HepG2 (cell line): Measurements from ENCODE around the gene CYP46A1. TPM values are rescaled to one million over a fixed set of nuclear protein-coding genes. Genes with fewer than 3 reads are reported as not detected.

ENCODE experiments used
- ATAC-seq: fragments of 200-7000 bp; cut with Tn5 transposase; 3 replicates; pipeline ENCODE4 v1.9.1; 2020; ENCODE audit warnings: mild to moderate bottlenecking, moderate library complexity
- BruUV-seq: library from RNA; stranded (reverse); fragments of 400-500 nt; replicated peaks from 2 replicates; lab custom pipeline; 2021; lab: Mats Ljungman, UMichigan
- CTCF ChIA-PET: fragments of 300-600 bp; formaldehyde crosslinking; extraction: SDS; loops from one replicate; lab custom pipeline; 2021; ENCODE audit warnings: low total read pairs, inconsistent platforms, low intra/inter-chr PET ratio; lab: Yijun Ruan, JAX
- POLR2A ChIA-PET: fragments of 350-600 bp; sonication (Branson Sonifier 250); formaldehyde crosslinking; loops from one replicate; lab custom pipeline; 2020; ENCODE audit warnings: antibody characterized with exemption, inconsistent platforms; lab: Yijun Ruan, JAX
- DNase-seq: peaks from one replicate; pipeline ENCODE4 v3.0.0-alpha.2; 2015; ENCODE audit warnings: low spot score
- FAIRE-seq: peaks from 3 replicates; lab custom pipeline; 2011; peaks lifted over from hg19 to GRCh38; lab: Jason Lieb, UNC
- H2AFZ ChIP-seq: one replicate; pipeline ENCODE4 v1.6.1; 2011; ENCODE audit warnings: low read length, inconsistent platforms
- H3K27ac ChIP-seq: fragments of 300-600 bp; 3 replicates; pipeline ENCODE4 v1.8.0; 2011; ENCODE audit warnings: mixed run types, mild to moderate bottlenecking, mixed read lengths, low read length, inconsistent platforms; ENCODE audit not compliant: insufficient read depth; ENCODE audit errors: extremely low read length
- H3K27me3 ChIP-seq, 2 experiments: fragments of 200-600 bp in 1 of 2; 2 replicates in 1 of 2; 3 replicates in 1 of 2; pipeline versions ENCODE4 v1.6.0 to v1.8.0; 2011; ENCODE audit warnings: low read length in 2 of 2, mild to moderate bottlenecking in 2 of 2, moderate library complexity in 2 of 2, inconsistent platforms in 1 of 2; ENCODE audit not compliant: insufficient read depth in 2 of 2, control insufficient read depth in 1 of 2
- H3K36me3 ChIP-seq, 2 experiments: fragments of 200-600 bp in 1 of 2; replicated peaks in 1 of 2; 2 replicates in 1 of 2; 3 replicates in 1 of 2; pipeline versions ENCODE4 v1.5.1 to v1.8.0; 2011; ENCODE audit warnings: low read length in 2 of 2, inconsistent platforms in 1 of 2; ENCODE audit not compliant: insufficient read depth in 2 of 2, control insufficient read depth in 1 of 2
- H3K4me1 ChIP-seq: 2 replicates; pipeline ENCODE4 v1.5.1; 2012; ENCODE audit warnings: low read length, inconsistent platforms; ENCODE audit not compliant: insufficient read depth
- H3K4me2 ChIP-seq: 2 replicates; pipeline ENCODE4 v1.6.0; 2011; ENCODE audit warnings: low read depth, low read length, inconsistent platforms
- H3K4me3 ChIP-seq, 3 experiments: fragments of 200-600 bp in 1 of 3; sonication (generic), shearing (Covaris generic) in 1 of 3; replicated peaks in 1 of 3; 2 replicates each; pipeline ENCODE4 v1.5.1; 2011 to 2016; ENCODE audit warnings: low read length in 3 of 3, inconsistent platforms in 2 of 3, low read depth in 2 of 3, mild to moderate bottlenecking in 2 of 3, control low read depth in 1 of 3, mixed read lengths in 1 of 3; ENCODE audit not compliant: insufficient read depth in 1 of 3
- H3K79me2 ChIP-seq: one replicate; pipeline ENCODE4 v1.6.1; 2011; ENCODE audit warnings: low read length, inconsistent platforms; ENCODE audit not compliant: insufficient read depth
- H3K9ac ChIP-seq: 2 replicates; pipeline ENCODE4 v1.6.0; 2011; ENCODE audit warnings: mild to moderate bottlenecking, low read depth, low read length, inconsistent platforms; ENCODE audit not compliant: insufficient read depth
- H3K9me3 ChIP-seq: 2 replicates; pipeline ENCODE4 v1.5.1; 2012; ENCODE audit warnings: mild to moderate bottlenecking, low read length
- H4K20me1 ChIP-seq: 2 replicates; pipeline ENCODE4 v1.6.0; 2011; ENCODE audit warnings: inconsistent platforms, mild to moderate bottlenecking, low read length, moderate library complexity; ENCODE audit not compliant: insufficient read depth
- JUNB ChIP-seq: sonication (generic); formaldehyde crosslinking; IDR thresholded peaks from 2 replicates; pipeline ENCODE4 v1.8.0; 2022; ENCODE audit warnings: missing genetic modification reagents, mild to moderate bottlenecking, borderline replicate concordance
- NBN ChIP-seq: fragments of 450-650 bp; conservative IDR thresholded peaks from 2 replicates; pipeline ENCODE4 v1.6.1; 2017
- ZBED4 ChIP-seq: sonication (generic); formaldehyde crosslinking; IDR thresholded peaks from 2 replicates; pipeline ENCODE4 v1.4.0; 2020; ENCODE audit warnings: missing genetic modification reagents, borderline replicate concordance
- ZBTB21 ChIP-seq: sonication (generic); formaldehyde crosslinking; IDR thresholded peaks from 2 replicates; pipeline ENCODE4 v1.4.0; 2020; ENCODE audit warnings: missing genetic modification reagents
- WGBS: methylation state at CpG from one replicate; pipeline ENCODE4 v1.1.6; 2017; ENCODE audit warnings: low lambda C conversion rate; 5-methylcytosine and 5-hydroxymethylcytosine counted together
- in situ Hi-C: cut with HindIII; loops from 2 replicates; pipeline ENCODE4 v1.10.0; 2017; ENCODE audit warnings: low pct_unique_long_range_greater_than_20kb; ENCODE audit not compliant: extremely low pct_ligation_motif_present
- intact Hi-C: fragments of 100-400 bp; cut with micrococcal nuclease; formaldehyde crosslinking; loops from one replicate; pipeline ENCODE4 v1.10.0; 2022; ENCODE audit not compliant: unreplicated experiment
- polyA plus RNA-seq, 8 experiments: library from polyadenylated mRNA; depleted of rRNA in 3 of 8; stranded (reverse) in 7 of 8; unstranded in 1 of 8; fragments of >200 nt; fragmentation: Illumina TruSeq in 4 of 8; extraction: Trizol in 4 of 8; gene quantifications; 2 replicates each; pipeline versions ENCODE4 v1.2.1 to v1.2.3, GENCODE V29; 2011 to 2016; ENCODE audit warnings: low read depth in 4 of 8, missing spikeins in 1 of 8, mixed read lengths in 1 of 8; ENCODE audit not compliant: insufficient read depth in 1 of 8
- total RNA-seq, 5 experiments: library from RNA; depleted of rRNA; stranded (reverse); fragments of >200 nt; fragmentation: Illumina TruSeq; extraction: Trizol; gene quantifications; 2 replicates each; pipeline ENCODE4 v1.2.3, GENCODE V29; 2016; ENCODE audit warnings: low read depth in 1 of 5
- TF ChIP-seq, protein P1 (sequence below), 2 experiments: sonication (generic) in 1 of 2; formaldehyde crosslinking in 1 of 2; IDR thresholded peaks; 2 replicates each; pipeline versions ENCODE4 v1.5.1 to v1.6.1; 2011 to 2020; ENCODE audit warnings: borderline replicate concordance in 1 of 2, low read depth in 1 of 2, low read length in 1 of 2, mild to moderate bottlenecking in 1 of 2, missing genetic modification reagents in 1 of 2, moderate library complexity in 1 of 2

The CYP46A1 gene
- total and polyA plus RNA-seq, 2 of the 13 experiments (the other 11 are each of a cell fraction or from before 2014, with no cell fraction given), result not detected

DNA sequence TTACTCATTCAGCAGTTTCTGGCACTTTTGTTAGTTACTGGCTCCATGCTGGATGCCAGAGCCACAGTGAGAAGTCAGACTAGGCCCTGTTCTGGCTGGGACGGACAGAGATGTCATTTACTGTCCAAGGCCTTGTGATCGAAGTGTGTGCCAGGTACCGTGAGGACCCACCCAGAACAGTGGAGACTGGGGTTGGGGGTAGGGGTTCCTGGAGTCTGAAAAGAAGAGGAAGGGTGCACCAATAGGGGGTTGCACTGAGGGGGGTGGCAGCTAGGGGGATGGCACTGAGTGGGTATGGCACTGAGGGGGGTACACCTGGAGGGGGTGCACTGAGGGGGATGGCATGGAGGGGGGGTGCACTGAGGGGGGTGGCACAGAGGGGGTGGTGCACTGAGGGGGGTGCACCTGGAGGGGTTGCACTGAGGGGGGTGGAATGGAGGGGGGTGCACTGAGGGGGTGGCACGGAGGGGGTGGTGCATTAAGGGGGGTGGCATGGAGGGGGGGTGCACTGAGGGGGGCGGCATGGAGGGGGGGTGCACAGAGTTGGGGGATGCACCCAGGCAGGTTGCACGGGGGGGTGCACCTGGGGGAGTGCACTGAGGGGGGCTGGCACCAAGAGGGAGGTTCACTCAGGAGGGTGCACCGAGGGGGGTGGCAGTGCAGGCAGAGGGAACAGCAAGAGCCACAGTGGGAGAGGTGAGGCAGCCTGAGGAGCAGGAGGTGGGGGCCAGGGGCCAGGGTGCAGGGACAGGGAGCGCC is 10.6 kb upstream of the CYP46A1 start:
- Histone ChIP-seq H3K4me2 (no peak overlapping the region), H3K27me3 (peaks cover 5 to 16% of the 10 kb centered on the region in 2 experiments; a peak in 3 of 5 replicates), H3K9ac (no peak overlapping the region), H3K36me3 (no peaks in the 10 kb centered on the region), H3K4me3 (no peak overlapping the region), H3K4me1 (peaks cover 26% of the 10 kb centered on the region), H3K79me2 (no peaks in the 10 kb centered on the region), H2AFZ (no peak overlapping the region), H4K20me1 (no peaks in the 10 kb centered on the region), H3K27ac (no peak overlapping the region), H3K9me3 (peaks cover 8% of the 10 kb centered on the region; the same call in 1 of the 2 replicates)
- TF ChIP-seq, protein P1, sequence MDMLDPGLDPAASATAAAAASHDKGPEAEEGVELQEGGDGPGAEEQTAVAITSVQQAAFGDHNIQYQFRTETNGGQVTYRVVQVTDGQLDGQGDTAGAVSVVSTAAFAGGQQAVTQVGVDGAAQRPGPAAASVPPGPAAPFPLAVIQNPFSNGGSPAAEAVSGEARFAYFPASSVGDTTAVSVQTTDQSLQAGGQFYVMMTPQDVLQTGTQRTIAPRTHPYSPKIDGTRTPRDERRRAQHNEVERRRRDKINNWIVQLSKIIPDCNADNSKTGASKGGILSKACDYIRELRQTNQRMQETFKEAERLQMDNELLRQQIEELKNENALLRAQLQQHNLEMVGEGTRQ (IDR thresholded peaks at IDR 0.05; ENCODE audit: low read depth, low read length), result no peak
- TF ChIP-seq, protein P1 (CRISPR knock-in tag; IDR thresholded peaks at IDR 0.05; ENCODE audit: borderline replicate concordance), result no peak
- no peak for TF ChIP-seq ZBTB21 (CRISPR knock-in tag)
- TF ChIP-seq NBN, result no peak
- no peak for TF ChIP-seq ZBED4 (CRISPR knock-in tag)
- no peak for TF ChIP-seq JUNB (CRISPR knock-in tag)
- no peak for FAIRE-seq
- ATAC-seq, result no peak
- no peak for DNase-seq
- in situ Hi-C loops, result no loop called here
- POLR2A ChIA-PET, result no interaction called here
- CTCF ChIA-PET, result no interaction called here
- WGBS, result 32% methylated on average over 7 of the region's 8 CpGs
- BruUV-seq, result no TSS peak
- intact Hi-C loops, result no loop called here
